Gastroesophageal sphincter (tissue), 4 donors: Measurements from ENCODE around the gene BPTF. TPM values are rescaled to one million over a fixed set of nuclear protein-coding genes. Genes with fewer than 3 reads are reported as not detected.
"Not testable (repeated sequence)": the region's sequence is repeated elsewhere in the genome, so short reads cannot be mapped to it uniquely, and the experiment has no call there.

ENCODE experiments used
- ATAC-seq: fragments of 150-250 bp; one replicate; pipeline ENCODE4 v1.9.1; 2016; ENCODE audit warnings: mild to moderate bottlenecking, moderate library complexity
- H3K27ac ChIP-seq, 4 donors: fragments of 200-600 bp; sonication (generic) in 3 of 4; 1 replicate in 3 of 4; 2 replicates in 1 of 4; pipeline ENCODE4 v1.5.1; 2016 to 2019
- H3K27me3 ChIP-seq: fragments of 200-600 bp; sonication (generic); one replicate; pipeline ENCODE4 v1.5.1; 2019
- H3K36me3 ChIP-seq, 2 donors: fragments of 200-600 bp; sonication (generic); one replicate each; pipeline ENCODE4 v1.5.1; 2019; ENCODE audit warnings: control low read depth in 1 of 2
- H3K4me1 ChIP-seq, 3 donors: fragments of 200-600 bp; sonication (generic); 1 replicate in 2 of 3; 2 replicates in 1 of 3; pipeline ENCODE4 v1.5.1; 2016 to 2019; ENCODE audit warnings: control low read depth in 2 of 3
- H3K4me3 ChIP-seq, 2 donors: fragments of 200-600 bp; sonication (generic); one replicate each; pipeline ENCODE4 v1.5.1; 2019; ENCODE audit warnings: mild to moderate bottlenecking in 1 of 2, moderate library complexity in 1 of 2
- H3K9me3 ChIP-seq, 3 donors: fragments of 200-600 bp; sonication (generic); one replicate each; pipeline ENCODE4 v1.5.1; 2017 to 2019; ENCODE audit warnings: control low read depth in 2 of 3
- EP300 ChIP-seq: sonication (generic); formaldehyde crosslinking; IDR thresholded peaks from one replicate; pipeline ENCODE4 v1.6.1; 2017; ENCODE audit warnings: antibody characterized with exemption, mild to moderate bottlenecking
- POLR2A ChIP-seq, 2 donors: fragments of 450-650 bp; IDR thresholded peaks; one replicate each; pipeline ENCODE4 v1.6.1; 2017; ENCODE audit warnings: antibody characterized with exemption in 2 of 2, mild to moderate bottlenecking in 2 of 2, moderate library complexity in 1 of 2
- POLR2AphosphoS5 ChIP-seq: sonication (generic); formaldehyde crosslinking; IDR thresholded peaks from one replicate; pipeline ENCODE4 v1.6.1; 2017; ENCODE audit warnings: antibody characterized with exemption
- WGBS, 2 donors: methylation state at CpG; one replicate each; pipeline ENCODE4 v1.1.5; 2018; ENCODE audit warnings: low coverage in 1 of 2; 5-methylcytosine and 5-hydroxymethylcytosine counted together
- total RNA-seq, 4 donors: library from RNA; depleted of rRNA; stranded (reverse); fragments of >200 nt; gene quantifications; one replicate each; pipeline ENCODE4 v1.1.0, GENCODE V29; 2016
- TF ChIP-seq, protein P1 (sequence below), 4 experiments: fragments of 200-600 bp in 2 of 4; fragments of 450-650 bp in 2 of 4; sonication (generic) in 1 of 4; IDR thresholded peaks; one replicate each; pipeline ENCODE4 v1.5.1; 2017 to 2019; ENCODE audit warnings: antibody characterized with exemption in 4 of 4, mild to moderate bottlenecking in 2 of 4, moderate library complexity in 2 of 4

The BPTF gene
- total RNA-seq, 4 donors from 2014 or later = 55.5 to 74.5 (median 68.3) TPM

DNA sequence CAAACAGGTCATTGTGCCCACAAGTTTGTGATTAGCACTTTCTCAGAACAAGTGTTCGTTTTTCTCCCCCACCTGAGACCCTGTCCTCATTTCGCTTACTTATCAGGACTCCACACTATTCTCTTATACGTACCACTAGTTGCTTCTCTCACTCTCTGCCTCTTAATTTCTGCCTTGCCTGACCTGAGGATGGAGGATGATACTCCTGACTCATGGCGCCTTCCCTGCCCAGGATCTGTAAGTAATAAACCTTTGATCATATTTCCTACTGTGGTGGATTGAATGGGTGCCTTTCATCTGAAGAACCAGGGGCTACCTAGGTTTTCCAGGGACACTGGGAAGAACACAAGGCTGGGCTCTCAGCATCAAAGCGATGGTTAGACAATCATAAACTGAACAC lies 39.8 kb upstream of the BPTF start:
- no peaks in the 10 kb centered on the region for H3K9me3 ChIP-seq
- no peaks in the 10 kb centered on the region for H3K4me1 ChIP-seq
- no peak overlapping the region for H3K27ac ChIP-seq
- no peaks in the 10 kb centered on the region for H3K36me3 ChIP-seq
- no peaks in the 10 kb centered on the region for H3K27me3 ChIP-seq
- TF ChIP-seq, protein P1, sequence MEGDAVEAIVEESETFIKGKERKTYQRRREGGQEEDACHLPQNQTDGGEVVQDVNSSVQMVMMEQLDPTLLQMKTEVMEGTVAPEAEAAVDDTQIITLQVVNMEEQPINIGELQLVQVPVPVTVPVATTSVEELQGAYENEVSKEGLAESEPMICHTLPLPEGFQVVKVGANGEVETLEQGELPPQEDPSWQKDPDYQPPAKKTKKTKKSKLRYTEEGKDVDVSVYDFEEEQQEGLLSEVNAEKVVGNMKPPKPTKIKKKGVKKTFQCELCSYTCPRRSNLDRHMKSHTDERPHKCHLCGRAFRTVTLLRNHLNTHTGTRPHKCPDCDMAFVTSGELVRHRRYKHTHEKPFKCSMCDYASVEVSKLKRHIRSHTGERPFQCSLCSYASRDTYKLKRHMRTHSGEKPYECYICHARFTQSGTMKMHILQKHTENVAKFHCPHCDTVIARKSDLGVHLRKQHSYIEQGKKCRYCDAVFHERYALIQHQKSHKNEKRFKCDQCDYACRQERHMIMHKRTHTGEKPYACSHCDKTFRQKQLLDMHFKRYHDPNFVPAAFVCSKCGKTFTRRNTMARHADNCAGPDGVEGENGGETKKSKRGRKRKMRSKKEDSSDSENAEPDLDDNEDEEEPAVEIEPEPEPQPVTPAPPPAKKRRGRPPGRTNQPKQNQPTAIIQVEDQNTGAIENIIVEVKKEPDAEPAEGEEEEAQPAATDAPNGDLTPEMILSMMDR (IDR thresholded peaks at IDR 0.05) = no peak
- TF ChIP-seq POLR2A (IDR thresholded peaks at IDR 0.05) = no peak
- no peak for TF ChIP-seq POLR2AphosphoS5
- no peak for TF ChIP-seq EP300
- 82 to 88% methylated on average over 3 to 4 of the region's 5 CpGs for WGBS, 2 donors
- ATAC-seq = no peak
- no peak overlapping the region for H3K4me3 ChIP-seq

DNA sequence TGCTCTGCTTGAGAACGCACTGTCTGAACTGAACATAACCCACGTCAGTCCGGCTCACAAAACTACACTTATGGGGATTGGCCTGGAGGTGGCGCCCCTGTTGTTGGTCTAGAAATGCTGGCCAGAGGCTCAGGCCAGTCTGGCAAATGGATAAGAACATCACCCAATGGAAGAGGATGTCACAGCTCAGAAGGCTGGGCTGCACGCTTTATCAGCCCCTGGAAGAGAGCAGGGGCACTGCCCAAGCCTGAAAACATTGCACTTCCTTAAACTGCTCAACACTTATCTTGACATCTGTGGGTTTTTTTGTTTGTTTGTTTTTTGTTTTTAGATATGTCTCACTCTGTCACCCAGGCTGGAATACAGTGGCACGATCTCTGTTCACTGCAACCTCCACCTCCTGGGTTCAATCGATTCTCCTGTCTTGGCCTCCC lies 24.8 kb upstream of the BPTF start:
- Histone ChIP-seq H3K4me1 (no peaks in the 10 kb centered on the region), H3K36me3 (no peaks in the 10 kb centered on the region), H3K9me3 (no peaks in the 10 kb centered on the region), H3K27me3 (no peaks in the 10 kb centered on the region), H3K4me3 (no peak overlapping the region), H3K27ac (no peak overlapping the region)
- TF ChIP-seq, protein P1 (IDR thresholded peaks at IDR 0.05) = peak in 3 of 4 experiments; percentile 43 to 65 (median 64)
- TF ChIP-seq EP300 (no peak), POLR2AphosphoS5 (no peak), POLR2A (IDR thresholded peaks at IDR 0.05) (no peak)
- ATAC-seq = peak; percentile 87
- 58 to 80% methylated on average over 3 of the region's 7 CpGs for WGBS, 2 donors

DNA sequence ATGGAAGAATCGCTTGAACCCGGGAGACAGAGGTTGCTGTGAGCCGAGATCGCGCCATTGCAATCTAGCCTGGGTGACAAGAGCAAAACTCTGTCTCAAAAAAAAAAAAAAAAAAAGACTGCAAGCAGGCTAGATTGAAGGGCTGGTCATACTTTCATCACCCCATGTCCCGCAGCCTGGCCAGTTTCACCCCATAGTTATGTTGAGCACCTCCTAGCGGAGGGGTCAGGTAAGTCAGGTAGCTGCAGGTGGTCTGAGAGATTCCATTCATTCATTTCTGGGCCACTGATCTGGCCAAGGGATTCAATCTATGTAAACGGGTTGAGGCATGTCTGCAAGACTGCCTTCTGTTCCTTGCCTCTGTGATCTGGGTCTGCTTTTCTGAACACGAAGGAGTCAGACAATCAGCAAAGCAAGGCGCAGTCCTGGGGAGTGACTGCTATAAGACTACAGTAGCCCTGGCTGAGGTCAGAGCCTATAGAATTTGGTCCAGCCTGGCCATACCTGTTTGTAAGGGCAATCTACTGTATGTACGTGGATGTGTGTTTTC lies 23.6 kb upstream of the BPTF start:
- Histone ChIP-seq H3K27me3 (no peaks in the 10 kb centered on the region), H3K4me1 (no peaks in the 10 kb centered on the region), H3K27ac (no peak overlapping the region), H3K4me3 (no peak overlapping the region), H3K36me3 (no peaks in the 10 kb centered on the region), H3K9me3 (no peaks in the 10 kb centered on the region)
- no peak for TF ChIP-seq POLR2A (IDR thresholded peaks at IDR 0.05)
- 91 to 93% methylated on average over 6 of the region's 11 CpGs for WGBS, 2 donors
- no peak for ATAC-seq

GRCh38 chr17:67810464-67810863 lies 14.8 kb upstream of the BPTF start:
- H3K36me3 ChIP-seq = no peaks in the 10 kb centered on the region
- no peaks in the 10 kb centered on the region for H3K27me3 ChIP-seq
- TF ChIP-seq, protein P1 (IDR thresholded peaks at IDR 0.05) = no peak
- TF ChIP-seq POLR2A (IDR thresholded peaks at IDR 0.05) = no peak
- no peak for TF ChIP-seq EP300
- TF ChIP-seq POLR2AphosphoS5 = no peak
- no peak overlapping the region for H3K4me3 ChIP-seq
- no peak for ATAC-seq
- no peak overlapping the region for H3K27ac ChIP-seq
- no peaks in the 10 kb centered on the region for H3K9me3 ChIP-seq
- 63 to 100% methylated on average over 1 of the region's 1 CpG for WGBS, 2 donors
- H3K4me1 ChIP-seq = no peaks in the 10 kb centered on the region

DNA sequence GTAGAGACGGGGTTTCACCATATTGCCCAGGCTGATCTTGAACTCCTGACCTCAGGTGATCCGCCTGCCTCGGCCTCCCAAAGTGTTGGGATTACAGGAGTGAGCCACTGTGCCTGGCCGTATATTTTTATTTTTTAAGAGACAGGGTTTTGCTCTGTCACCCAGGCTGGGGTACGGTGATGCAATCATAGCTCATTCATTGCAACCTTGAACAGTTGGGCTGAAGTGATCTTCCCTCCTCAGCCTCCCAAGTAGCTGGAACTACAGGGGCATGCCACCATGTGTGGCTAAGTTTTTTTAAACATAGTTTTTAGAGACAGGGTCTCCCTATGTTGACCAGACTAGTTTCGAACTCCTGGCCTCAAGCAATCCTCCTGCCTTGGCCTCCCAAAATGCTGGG lies 12.9 kb upstream of the BPTF start:
- H3K4me3 ChIP-seq, H3K4me1 ChIP-seq, H3K27me3 ChIP-seq, H3K27ac ChIP-seq, ATAC-seq, H3K9me3 ChIP-seq, H3K36me3 ChIP-seq: not testable (repeated sequence)
- 90 to 100% methylated on average over 2 to 4 of the region's 6 CpGs for WGBS, 2 donors

DNA sequence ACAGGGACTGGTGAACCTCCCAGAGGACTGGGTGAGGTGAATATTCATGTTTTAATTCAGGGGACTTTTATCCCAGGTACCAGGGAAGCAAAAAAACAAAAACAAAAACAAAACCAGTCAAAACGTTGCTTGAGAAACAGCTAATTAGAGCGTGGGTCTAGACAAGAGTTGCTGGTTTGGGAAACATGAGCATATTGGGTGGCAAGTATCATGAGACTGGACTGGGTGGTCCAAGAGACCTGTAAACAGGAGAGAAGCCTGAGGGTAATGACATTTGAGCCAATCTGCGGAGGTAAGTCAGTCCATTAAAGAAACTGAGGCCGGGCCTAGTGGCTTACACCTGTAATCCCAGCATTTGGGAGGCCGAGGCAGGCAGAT lies 11.5 kb upstream of the BPTF start:
- TF ChIP-seq POLR2AphosphoS5 (no peak), EP300 (no peak), POLR2A (IDR thresholded peaks at IDR 0.05) (no peak)
- TF ChIP-seq, protein P1 (IDR thresholded peaks at IDR 0.05) = no peak
- no peak for ATAC-seq
- WGBS, 2 donors = 78 to 85% methylated on average over 4 of the region's 5 CpGs
- H3K27ac ChIP-seq = no peak overlapping the region
- no peaks in the 10 kb centered on the region for H3K36me3 ChIP-seq
- no peaks in the 10 kb centered on the region for H3K27me3 ChIP-seq
- H3K9me3 ChIP-seq = no peaks in the 10 kb centered on the region
- no peaks in the 10 kb centered on the region for H3K4me1 ChIP-seq
- H3K4me3 ChIP-seq = no peak overlapping the region
